ENCODE data around the gene ARHGAP32.
A peak's percentile ranks its signal among the peaks of the same experiment; 100 is the strongest.

The ARHGAP32 gene

GRCh38 chr11:128955636-128956035, 236.5 kb downstream of the ARHGAP32 start:
- no peak for DNase-seq (ENCODE audit: low read depth)
- TF ChIP-seq, protein P1, sequence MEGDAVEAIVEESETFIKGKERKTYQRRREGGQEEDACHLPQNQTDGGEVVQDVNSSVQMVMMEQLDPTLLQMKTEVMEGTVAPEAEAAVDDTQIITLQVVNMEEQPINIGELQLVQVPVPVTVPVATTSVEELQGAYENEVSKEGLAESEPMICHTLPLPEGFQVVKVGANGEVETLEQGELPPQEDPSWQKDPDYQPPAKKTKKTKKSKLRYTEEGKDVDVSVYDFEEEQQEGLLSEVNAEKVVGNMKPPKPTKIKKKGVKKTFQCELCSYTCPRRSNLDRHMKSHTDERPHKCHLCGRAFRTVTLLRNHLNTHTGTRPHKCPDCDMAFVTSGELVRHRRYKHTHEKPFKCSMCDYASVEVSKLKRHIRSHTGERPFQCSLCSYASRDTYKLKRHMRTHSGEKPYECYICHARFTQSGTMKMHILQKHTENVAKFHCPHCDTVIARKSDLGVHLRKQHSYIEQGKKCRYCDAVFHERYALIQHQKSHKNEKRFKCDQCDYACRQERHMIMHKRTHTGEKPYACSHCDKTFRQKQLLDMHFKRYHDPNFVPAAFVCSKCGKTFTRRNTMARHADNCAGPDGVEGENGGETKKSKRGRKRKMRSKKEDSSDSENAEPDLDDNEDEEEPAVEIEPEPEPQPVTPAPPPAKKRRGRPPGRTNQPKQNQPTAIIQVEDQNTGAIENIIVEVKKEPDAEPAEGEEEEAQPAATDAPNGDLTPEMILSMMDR (IDR thresholded peaks at IDR 0.05; ENCODE audit: low read depth, low read length, missing control alignments) = no peak
- no peak overlapping the region for H3K4me3 ChIP-seq (ENCODE audit: low read depth, low read length)

DNA sequence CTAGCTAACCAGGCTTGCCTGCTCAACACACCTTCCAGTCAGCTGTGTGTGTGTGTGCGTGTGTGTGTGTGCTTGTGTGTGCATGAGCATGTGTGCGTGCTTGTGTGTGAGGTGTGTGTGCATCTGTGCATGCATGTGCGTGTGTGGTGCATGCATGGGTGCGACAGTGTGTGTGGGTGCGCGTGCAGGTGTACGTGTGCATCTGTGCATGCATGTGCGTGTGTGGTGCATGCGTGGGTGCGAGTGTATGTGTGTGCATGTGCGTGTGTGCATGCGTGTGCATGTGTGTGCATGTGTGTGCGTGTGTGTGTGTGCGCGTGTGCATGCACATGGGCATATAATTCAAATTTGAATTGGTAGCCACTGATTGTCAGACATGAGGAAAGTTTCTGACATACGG, 239.0 kb downstream of the ARHGAP32 start:
- no peak overlapping the region for H3K4me3 ChIP-seq (ENCODE audit: low read depth, low read length)
- TF ChIP-seq, protein P1 (IDR thresholded peaks at IDR 0.05; ENCODE audit: low read depth, low read length, missing control alignments) = no peak
- no peak for DNase-seq (ENCODE audit: low read depth)

DNA sequence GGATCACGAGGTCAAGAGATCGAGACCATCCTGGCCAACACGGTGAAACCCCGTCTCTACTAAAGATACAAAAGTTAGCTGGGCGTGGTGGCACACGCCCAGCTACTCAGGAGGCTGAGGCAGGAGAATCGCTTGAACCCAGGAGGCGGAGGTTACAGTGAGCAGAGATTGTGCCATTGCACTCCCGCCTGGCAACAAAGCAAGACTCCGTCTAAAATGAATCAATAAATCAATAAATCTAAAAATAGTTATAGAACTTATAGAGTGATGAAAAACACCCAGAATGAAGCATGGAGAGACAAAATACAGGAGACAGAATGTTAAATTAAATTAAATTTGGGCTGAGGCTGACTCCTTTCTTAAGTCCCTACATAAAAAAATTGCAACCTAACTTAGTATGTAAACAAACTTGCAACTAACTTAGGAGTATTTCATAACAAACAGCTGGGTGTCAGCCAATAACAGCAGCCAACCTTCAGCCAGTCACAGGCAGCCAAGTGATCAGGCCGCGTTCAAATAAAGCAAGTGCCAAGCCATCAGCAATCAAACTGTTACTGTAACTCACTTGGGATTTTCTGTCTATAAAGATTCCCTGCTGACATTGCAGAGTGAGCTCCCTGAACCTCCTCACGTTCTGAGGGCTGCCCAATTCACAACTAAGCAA, 242.2 kb downstream of the ARHGAP32 start:
- TF ChIP-seq, protein P1 (IDR thresholded peaks at IDR 0.05; ENCODE audit: low read depth, low read length, missing control alignments) = no peak
- no peak for DNase-seq (ENCODE audit: low read depth)
- no peak overlapping the region for H3K4me3 ChIP-seq (ENCODE audit: low read depth, low read length)

- H3K4me3 ChIP-seq (ENCODE audit: low read depth, low read length) = no peak overlapping the region
- TF ChIP-seq, protein P1 (IDR thresholded peaks at IDR 0.05; ENCODE audit: low read depth, low read length, missing control alignments) = peak; percentile 27
- no peak for DNase-seq (ENCODE audit: low read depth)
Observed at GRCh38 chr11:128948583-128948982, 243.5 kb downstream of the ARHGAP32 start.

DNA sequence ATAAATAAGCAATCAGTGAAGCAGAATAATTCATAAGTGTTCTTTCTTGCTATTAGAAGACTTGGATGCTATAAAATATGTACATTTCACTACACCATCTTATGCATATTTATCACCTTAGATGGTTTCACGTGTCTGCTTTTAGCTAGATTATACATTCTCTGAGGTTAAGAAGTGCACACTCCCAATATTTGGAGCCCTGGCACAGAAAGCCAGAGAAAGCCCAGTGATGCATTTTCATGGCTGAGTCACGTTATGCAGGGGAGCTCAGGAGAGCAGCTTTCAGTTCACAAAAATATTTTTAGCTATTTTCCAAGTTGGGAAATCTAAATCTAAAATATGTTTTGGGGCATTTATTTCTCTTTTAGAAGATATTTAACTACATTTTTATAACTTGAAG, 244.4 kb downstream of the ARHGAP32 start:
- TF ChIP-seq, protein P1 (IDR thresholded peaks at IDR 0.05; ENCODE audit: low read depth, low read length, missing control alignments) = no peak
- H3K4me3 ChIP-seq (ENCODE audit: low read depth, low read length) = no peak overlapping the region
- DNase-seq (ENCODE audit: low read depth) = no peak

DNA sequence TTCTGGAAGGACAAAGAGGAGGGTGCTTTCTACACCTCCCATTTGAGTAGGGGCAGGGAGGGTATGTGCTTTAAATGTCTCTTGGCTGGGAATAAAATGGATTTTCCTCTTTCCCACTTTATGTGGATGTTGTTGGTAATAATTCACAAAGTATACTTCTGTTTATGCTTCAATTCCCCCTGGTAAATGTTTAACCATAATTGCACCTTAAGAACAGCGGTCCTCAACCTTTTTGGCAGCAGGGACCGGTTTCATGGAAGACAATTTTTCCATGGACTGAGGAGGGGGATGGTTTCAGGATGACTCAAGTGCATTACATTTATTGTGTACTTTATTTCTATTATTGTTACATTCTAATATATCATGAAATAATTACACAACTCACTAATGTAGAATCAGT, 245.5 kb downstream of the ARHGAP32 start:
- TF ChIP-seq, protein P1 (IDR thresholded peaks at IDR 0.05; ENCODE audit: low read depth, low read length, missing control alignments) = no peak
- H3K4me3 ChIP-seq (ENCODE audit: low read depth, low read length) = no peak overlapping the region

GRCh38 chr11:128943428-128943976, 248.6 kb downstream of the ARHGAP32 start:
- DNase-seq (ENCODE audit: low read depth) = no peak
- TF ChIP-seq, protein P1 (IDR thresholded peaks at IDR 0.05; ENCODE audit: low read depth, low read length, missing control alignments) = no peak

More for the DNA sequence above, 245.5 kb downstream of the ARHGAP32 start:
- no peak for DNase-seq (ENCODE audit: low read depth)

More at GRCh38 chr11:128943428-128943976, 248.6 kb downstream of the ARHGAP32 start:
- no peak overlapping the region for H3K4me3 ChIP-seq (ENCODE audit: low read depth, low read length)

All from GM12864 (cell line).